Ishikawa (cell line): Measurements from ENCODE around the gene ZNF778.

ENCODE experiments used
- CEBPB ChIP-seq: IDR thresholded peaks from 2 replicates; pipeline ENCODE4 v1.6.1; 2012
- CREB1 ChIP-seq: IDR thresholded peaks from 2 replicates; pipeline ENCODE4 v1.6.1; 2012; ENCODE audit warnings: low read depth
- EGR1 ChIP-seq: IDR thresholded peaks from 2 replicates; pipeline ENCODE4 v1.6.1; 2012
- EP300 ChIP-seq: IDR thresholded peaks from 2 replicates; pipeline ENCODE4 v1.6.1; 2012; ENCODE audit warnings: borderline replicate concordance
- FOXM1 ChIP-seq: IDR thresholded peaks from 2 replicates; pipeline ENCODE4 v1.6.1; 2012; ENCODE audit warnings: low read depth, borderline replicate concordance
- MAX ChIP-seq: IDR thresholded peaks from 2 replicates; pipeline ENCODE4 v1.6.1; 2012
- NFIC ChIP-seq: IDR thresholded peaks from 2 replicates; pipeline ENCODE4 v1.6.1; 2012
- RAD21 ChIP-seq: IDR thresholded peaks from 2 replicates; pipeline ENCODE4 v1.6.1; 2012; ENCODE audit warnings: low read depth
- REST ChIP-seq: IDR thresholded peaks from 2 replicates; pipeline ENCODE4 v1.6.1; 2012; ENCODE audit warnings: low read depth, mild to moderate bottlenecking
- TAF1 ChIP-seq: IDR thresholded peaks from 2 replicates; pipeline ENCODE4 v1.6.1; 2012; ENCODE audit warnings: low read depth, mild to moderate bottlenecking
- TCF12 ChIP-seq: IDR thresholded peaks from 2 replicates; pipeline ENCODE4 v1.6.1; 2012; ENCODE audit warnings: low read depth
- TEAD4 ChIP-seq: IDR thresholded peaks from 2 replicates; pipeline ENCODE4 v1.6.1; 2012
- USF1 ChIP-seq: IDR thresholded peaks from 2 replicates; pipeline ENCODE4 v1.6.1; 2012
- YY1 ChIP-seq: IDR thresholded peaks from 2 replicates; pipeline ENCODE4 v1.6.1; 2012; ENCODE audit warnings: low read depth
- ZBTB7A ChIP-seq: IDR thresholded peaks from 2 replicates; pipeline ENCODE4 v1.6.1; 2012; ENCODE audit warnings: low read depth

ZNF778 gene

GRCh38 chr16:89178453-89179147 is 38.9 kb upstream of the ZNF778 start:
- no peak for TF ChIP-seq RAD21
- TF ChIP-seq EGR1 = no peak
- TF ChIP-seq USF1 = no peak
- no peak for TF ChIP-seq YY1
- no peak for TF ChIP-seq ZBTB7A
- no peak for TF ChIP-seq FOXM1
- no peak for TF ChIP-seq TCF12
- no peak for TF ChIP-seq TAF1
- no peak for TF ChIP-seq CEBPB
- TF ChIP-seq MAX = no peak

GRCh38 chr16:89179148-89179484 is 38.4 kb upstream of the ZNF778 start:
- no peak for TF ChIP-seq TAF1
- no peak for TF ChIP-seq YY1
- no peak for TF ChIP-seq FOXM1
- TF ChIP-seq TCF12 = no peak
- TF ChIP-seq REST = no peak
- TF ChIP-seq EGR1 = no peak
- TF ChIP-seq MAX = no peak

DNA sequence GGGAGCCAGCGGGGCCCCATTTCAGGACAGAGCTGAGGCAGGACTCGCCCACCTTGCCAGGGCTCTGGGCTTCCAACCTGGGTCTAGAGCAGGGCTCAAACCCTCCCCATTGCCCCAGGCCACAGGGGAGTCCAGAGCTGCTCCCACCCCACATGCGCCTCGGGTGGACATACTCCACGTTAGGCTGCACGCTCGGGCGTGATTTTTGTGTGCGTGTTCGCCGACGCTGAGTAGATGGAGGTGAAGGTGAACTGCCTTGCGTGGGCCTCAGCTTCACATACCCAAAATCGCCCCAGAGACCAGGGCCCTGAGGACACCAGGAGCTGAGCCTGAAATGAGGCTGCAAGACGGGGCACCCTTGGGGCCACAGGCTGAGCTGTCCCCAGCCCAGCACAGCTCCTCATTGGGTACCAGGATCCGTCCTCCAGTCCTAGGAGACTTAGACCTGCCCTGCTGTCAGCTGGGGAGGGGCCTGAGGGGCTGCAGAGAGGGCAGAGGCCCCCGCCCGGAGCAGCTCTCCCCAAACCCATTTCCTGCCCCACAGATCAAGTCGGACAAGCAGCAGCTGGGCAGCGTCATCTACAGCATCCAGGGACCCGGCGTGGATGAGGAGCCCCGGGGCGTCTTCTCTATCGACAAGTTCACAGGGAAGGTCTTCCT is 37.7 kb upstream of the ZNF778 start:
- TF ChIP-seq USF1 (no peak), CREB1 (no peak), RAD21 (no peak), YY1 (no peak), FOXM1 (no peak), EGR1 (no peak), ZBTB7A (no peak), EP300 (no peak), REST (no peak), CEBPB (no peak), NFIC (no peak), TCF12 (no peak), TAF1 (no peak), TEAD4 (no peak), MAX (no peak)

GRCh38 chr16:89183463-89183862 is 34.0 kb upstream of the ZNF778 start:
- no peak for TF ChIP-seq TEAD4
- TF ChIP-seq USF1 = no peak
- no peak for TF ChIP-seq TCF12
- TF ChIP-seq FOXM1 = no peak
- no peak for TF ChIP-seq EGR1
- TF ChIP-seq MAX = no peak
- no peak for TF ChIP-seq ZBTB7A
- no peak for TF ChIP-seq YY1
- no peak for TF ChIP-seq REST
- no peak for TF ChIP-seq RAD21
- no peak for TF ChIP-seq TAF1
- TF ChIP-seq EP300 = no peak
- TF ChIP-seq NFIC = no peak
